HG03571 (cell line): ENCODE data around the gene CCDC102A.
"Not testable (repeated sequence)": the region's sequence is repeated elsewhere in the genome, so short reads cannot be mapped to it uniquely, and the experiment has no call there.

Experiments
- ATAC-seq: cut with Tn5 transposase; IDR thresholded peaks from one replicate; pipeline ENCODE4 v1.9.1; 2021; ENCODE audit not compliant: unreplicated experiment

The CCDC102A gene

GRCh38 chr16:57536306-57537193 lies at the start of gene CCDC102A:
Gene CCDC102A (minus strand): TSS chr16:57536571. CDS start chr16:57529177, 7,394 bp downstream.
- peak; percentile 11 for ATAC-seq

DNA sequence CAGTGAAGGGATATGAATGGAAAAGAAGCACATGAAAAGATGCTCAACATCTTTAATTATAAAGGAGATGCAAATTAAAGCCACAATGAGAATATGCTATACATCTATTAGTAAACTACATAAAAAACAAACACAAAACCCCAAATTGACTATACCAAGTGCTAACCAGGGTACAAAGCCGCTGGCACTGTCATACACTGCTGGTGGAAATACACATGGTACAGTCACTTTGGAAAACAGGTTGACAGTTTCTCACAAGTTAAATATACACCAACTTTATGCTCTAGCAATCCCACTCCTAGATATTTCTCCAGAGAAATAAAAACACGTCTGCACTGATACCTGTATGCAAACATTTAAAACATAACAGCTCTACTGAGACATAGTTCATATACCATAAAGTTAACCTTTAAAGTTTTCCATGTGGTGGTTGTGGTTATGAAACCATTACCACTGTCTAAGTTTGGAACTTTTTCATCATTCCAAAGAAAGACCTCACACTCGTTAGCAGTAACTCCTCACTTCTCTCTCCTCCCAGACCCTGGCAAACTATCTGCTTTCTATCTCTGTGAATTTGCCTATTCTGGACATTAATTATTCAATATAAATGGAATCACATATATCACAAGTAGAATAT lies 48.8 kb upstream of the CCDC102A start:
- ATAC-seq = no peak

- ATAC-seq = no peak
Measured at GRCh38 chr16:57579361-57579665, 42.9 kb upstream of the CCDC102A start.

GRCh38 chr16:57578521-57579360 lies 42.4 kb upstream of the CCDC102A start:
- ATAC-seq = no peak

DNA sequence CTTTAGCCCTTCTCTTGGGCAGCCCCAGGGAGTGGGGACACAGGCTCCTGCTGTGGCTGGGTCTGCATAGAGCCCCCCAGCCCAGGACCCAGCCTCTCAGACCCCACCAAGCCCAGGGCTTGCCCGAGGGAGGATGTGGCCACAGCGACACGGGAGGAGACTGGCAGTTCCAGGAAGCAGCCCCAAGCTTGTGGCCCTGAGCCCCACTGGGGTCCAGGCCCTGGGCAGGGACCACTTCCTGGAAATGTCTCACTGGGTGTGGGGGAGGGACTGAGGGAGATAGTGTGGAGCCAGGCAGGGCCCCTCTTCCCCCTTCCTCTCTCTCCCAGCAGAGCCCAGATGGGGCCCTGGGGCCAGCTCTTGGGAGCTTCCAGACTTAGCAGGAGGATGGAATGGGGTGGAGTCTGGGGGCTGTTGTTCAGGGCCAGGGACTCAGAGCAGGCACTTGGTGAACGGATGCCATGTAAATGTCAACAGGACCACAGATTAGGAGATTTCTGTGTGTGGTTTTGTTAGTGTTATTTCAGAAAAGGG lies 41.4 kb upstream of the CCDC102A start:
- no peak for ATAC-seq

DNA sequence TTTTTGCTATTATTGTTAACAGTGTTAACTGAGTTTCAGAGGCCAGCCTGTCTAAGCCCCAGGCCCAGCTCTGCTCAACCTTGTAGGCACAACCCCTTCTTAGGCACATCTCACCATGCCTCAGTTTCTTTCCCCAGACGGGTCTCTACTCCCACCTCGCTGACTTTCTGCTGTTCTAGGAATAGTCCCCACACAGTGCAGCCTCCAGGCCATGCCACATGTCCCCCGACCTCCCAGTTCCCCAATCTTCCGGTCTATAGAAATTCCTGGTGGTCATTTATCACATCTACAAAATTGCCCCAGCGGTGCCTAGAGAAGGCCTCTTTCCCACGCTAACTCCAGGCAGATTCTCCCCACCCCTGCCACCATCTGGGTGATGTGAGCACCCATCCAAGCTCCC lies 40.8 kb upstream of the CCDC102A start:
- no peak for ATAC-seq

DNA sequence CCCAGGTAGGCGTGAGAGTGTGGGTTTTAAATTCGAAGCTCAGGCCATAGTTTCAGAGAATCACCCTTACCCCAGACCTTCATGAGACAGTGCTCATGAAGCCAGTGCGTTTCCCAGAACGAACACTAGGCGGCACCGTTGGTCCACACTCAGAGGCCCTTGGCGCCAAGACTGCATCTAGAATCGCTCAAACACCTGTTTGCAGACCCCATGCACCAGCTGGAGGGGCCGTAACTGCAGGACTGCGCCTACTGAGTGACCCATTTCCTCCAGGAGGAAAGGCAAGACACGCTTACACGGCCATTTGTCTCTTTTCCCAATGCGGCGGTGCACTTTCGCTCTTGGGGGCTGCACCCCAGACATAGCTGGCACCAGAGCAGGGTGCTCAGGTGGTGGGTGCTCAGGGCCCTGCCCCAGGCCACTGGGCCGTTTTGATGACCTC lies 40.1 kb upstream of the CCDC102A start:
- no peak for ATAC-seq

- no peak for ATAC-seq
Measured at GRCh38 chr16:57575468-57576277, 39.3 kb upstream of the CCDC102A start.

DNA sequence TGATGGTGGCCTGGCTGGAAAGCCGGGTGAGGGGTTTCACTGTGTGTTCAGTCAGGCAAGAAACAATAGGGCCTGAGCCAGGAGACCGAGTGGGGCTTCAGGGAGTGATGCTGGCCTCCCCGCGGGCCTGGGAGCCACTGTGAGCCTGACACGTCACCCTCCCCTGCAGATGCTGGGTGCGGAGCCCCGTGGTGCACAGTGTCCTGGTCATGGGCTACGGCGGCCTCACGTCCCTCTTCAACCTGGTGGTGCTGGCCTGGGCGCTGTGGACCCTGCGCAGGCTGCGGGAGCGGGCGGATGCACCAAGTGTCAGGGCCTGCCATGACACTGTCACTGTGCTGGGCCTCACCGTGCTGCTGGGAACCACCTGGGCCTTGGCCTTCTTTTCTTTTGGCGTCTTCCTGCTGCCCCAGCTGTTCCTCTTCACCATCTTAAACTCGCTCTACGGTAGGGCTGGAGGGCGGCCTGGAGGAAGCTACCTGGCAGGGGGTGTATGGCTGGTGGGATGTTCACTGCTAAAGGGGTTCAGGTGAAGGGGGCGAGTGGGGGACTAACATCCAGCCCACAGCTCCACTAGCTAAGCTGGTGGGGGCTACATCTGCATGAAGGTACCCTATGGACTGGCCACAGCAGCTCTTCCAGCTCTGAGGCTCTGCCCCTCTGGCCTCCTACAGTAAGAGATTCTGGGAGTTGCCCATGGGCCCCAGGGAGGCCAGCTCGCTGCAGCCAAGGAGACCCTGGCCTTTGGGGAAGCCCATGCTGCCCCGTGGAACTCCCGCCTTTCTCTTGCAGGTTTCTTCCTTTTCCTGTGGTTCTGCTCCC lies 38.5 kb upstream of the CCDC102A start:
- no peak for ATAC-seq

- no peak for ATAC-seq
Measured at GRCh38 chr16:57574086-57574485, 37.7 kb upstream of the CCDC102A start.

- no peak for ATAC-seq
Measured at GRCh38 chr16:57572978-57573728, 36.8 kb upstream of the CCDC102A start.

- ATAC-seq = no peak
Measured at GRCh38 chr16:57571098-57571497, 34.7 kb upstream of the CCDC102A start.

DNA sequence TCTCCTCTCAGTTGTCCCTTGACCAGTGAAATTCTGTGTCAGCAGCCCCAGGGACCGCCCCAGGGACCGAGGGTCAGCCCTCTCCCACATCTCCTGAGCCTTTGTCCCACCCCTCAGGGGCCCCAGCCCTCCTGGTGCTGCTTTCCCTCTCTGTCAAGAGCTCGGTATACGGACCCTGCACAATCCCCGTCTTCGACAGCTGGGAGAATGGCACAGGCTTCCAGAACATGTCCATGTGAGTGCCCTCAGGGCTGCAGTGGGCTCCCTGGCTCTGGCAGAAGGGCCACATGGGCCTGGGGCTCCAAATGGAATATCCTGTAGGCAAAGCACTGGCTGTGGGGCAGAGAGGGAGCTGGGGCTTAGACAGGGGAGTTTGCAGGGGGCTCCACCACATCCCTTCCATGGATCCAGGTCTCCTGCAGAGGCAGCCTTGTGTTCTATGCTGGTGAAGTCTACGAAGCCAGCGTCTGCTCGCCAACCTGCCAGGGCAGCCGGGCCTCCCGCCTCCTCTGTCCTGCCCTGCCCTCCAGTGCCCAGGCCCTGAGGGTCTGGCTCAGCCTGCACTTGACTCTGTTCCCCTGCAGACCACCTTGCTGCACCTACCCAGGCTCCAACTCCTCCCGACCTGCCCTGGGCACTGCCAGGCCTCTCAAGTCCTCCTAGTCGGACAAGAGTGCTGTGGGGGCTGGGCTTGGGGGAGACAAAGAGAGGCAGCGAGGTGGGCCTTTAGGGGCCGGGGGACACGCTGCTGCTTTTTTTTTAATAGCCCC lies 34.1 kb upstream of the CCDC102A start:
- ATAC-seq = no peak

DNA sequence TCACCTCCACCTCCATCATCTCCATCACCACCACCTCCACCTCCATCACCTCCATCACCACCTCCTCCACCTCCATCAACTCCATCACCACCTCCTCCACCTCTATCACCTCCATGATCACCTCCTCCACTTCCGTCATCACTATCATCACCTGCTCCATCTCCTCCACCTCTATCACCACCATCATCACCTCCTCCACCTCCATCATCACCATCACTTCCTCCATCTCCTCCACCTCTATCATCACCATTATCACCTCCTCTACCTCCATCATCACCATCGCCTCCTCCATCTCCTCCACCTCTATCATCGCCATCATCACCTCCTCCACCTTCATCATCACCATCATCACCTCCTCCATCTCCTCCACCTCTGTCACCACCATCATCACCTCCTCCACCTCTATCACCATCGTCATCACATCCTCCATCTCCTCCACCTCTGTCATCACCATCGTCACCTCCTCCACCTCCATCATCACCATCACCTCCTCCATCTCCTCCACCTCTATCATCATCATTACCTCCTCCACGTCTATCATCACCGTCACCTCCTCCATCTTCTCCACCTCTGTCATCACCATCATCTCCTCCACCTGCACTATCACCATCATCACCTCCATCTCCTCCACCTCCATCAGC lies 33.1 kb upstream of the CCDC102A start:
- ATAC-seq = no peak

- not testable (repeated sequence) for ATAC-seq
Measured at GRCh38 chr16:57568772-57569171, 32.4 kb upstream of the CCDC102A start.

DNA sequence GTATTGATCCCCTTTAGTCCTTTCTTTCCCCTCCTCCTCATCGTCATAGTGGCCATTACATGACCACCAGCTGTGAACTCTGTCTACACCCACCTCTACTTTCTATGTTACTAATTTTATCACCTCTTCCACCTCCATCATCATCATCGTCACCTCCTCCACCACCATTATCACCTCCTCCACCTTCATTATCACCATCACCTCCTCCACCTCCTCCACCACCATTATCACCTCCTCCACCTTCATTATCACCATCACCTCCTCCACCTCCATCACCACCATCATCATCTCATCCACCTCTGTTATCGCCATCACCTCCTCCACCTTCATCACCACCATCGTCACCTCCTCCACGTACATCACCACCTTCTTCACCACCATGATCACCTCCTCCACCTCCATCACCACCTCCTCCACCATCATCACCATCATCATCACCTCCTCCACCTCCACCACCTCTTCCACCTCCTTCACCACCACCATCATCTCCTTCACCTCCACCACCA lies 31.9 kb upstream of the CCDC102A start:
- no peak for ATAC-seq

- ATAC-seq = no peak
Measured at GRCh38 chr16:57567691-57568090, 31.3 kb upstream of the CCDC102A start.
